Subcutaneous abdominal adipose tissue (tissue), 5 donors: ENCODE results near the gene SSBP4.

Experiments used
- H3K27ac ChIP-seq: one replicate; pipeline ENCODE4 v1.7.0; 2013; ENCODE audit warnings: low read depth, mild to moderate bottlenecking, inconsistent platforms, low read length, moderate library complexity
- H3K27me3 ChIP-seq, 5 donors: one replicate each; pipeline ENCODE4 v1.7.0; 2013; ENCODE audit warnings: low read length in 5 of 5, inconsistent platforms in 1 of 5; ENCODE audit not compliant: control insufficient read depth in 5 of 5, insufficient read depth in 4 of 5
- H3K36me3 ChIP-seq, 5 donors: one replicate each; pipeline ENCODE4 v1.7.0; 2013; ENCODE audit warnings: low read length in 5 of 5; ENCODE audit not compliant: control insufficient read depth in 5 of 5, insufficient read depth in 5 of 5
- H3K4me1 ChIP-seq, 5 donors: one replicate each; pipeline ENCODE4 v1.7.0; 2013; ENCODE audit warnings: low read length in 5 of 5, mild to moderate bottlenecking in 3 of 5, moderate library complexity in 1 of 5; ENCODE audit not compliant: control insufficient read depth in 5 of 5, insufficient read depth in 5 of 5
- H3K4me3 ChIP-seq, 5 donors: one replicate each; pipeline ENCODE4 v1.7.0; 2013; ENCODE audit warnings: low read length in 5 of 5, low read depth in 1 of 5
- H3K9ac ChIP-seq, 5 donors: one replicate each; pipeline ENCODE4 v1.7.0; 2013; ENCODE audit warnings: low read length in 5 of 5, mild to moderate bottlenecking in 4 of 5, moderate library complexity in 3 of 5
- H3K9me3 ChIP-seq, 5 donors: one replicate each; pipeline ENCODE4 v1.7.0; 2013; ENCODE audit warnings: low read length in 5 of 5; ENCODE audit not compliant: control insufficient read depth in 5 of 5
- donor health status: healthy.
- donor health status: healthy.
- donor health status: healthy.
- donor health status: healthy.
- donor health status: healthy.

SSBP4 gene

DNA sequence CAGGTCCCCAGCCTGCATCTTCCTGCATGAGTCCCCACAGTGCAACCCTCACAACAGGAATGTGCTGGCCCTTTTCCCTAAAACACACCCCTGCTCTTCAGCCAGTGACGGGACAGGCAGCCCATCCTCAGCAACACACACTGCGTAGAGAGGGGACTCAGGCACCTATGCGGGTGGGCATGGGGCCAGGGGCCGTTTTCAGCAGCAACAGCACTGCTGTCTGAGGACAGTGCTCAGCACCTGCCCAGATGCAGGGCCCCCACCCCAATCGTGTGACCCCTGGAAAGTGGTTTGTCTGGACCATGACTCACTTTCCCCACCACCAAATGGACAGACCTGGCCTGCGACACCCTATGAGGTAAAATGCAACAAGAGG is 46.8 kb downstream of the SSBP4 start:
- Histone ChIP-seq H3K36me3 (peaks cover 0 to 30% (median 17%) of the 10 kb centered on the region in 5 donors), H3K27me3 (no peaks in the 10 kb centered on the region), H3K9me3 (no peaks in the 10 kb centered on the region), H3K4me1 (peaks cover 19 to 68% (median 62%) of the 10 kb centered on the region in 5 donors), H3K27ac (peak overlapping the region; percentile 71), H3K9ac (no peak overlapping the region), H3K4me3 (no peak overlapping the region)

DNA sequence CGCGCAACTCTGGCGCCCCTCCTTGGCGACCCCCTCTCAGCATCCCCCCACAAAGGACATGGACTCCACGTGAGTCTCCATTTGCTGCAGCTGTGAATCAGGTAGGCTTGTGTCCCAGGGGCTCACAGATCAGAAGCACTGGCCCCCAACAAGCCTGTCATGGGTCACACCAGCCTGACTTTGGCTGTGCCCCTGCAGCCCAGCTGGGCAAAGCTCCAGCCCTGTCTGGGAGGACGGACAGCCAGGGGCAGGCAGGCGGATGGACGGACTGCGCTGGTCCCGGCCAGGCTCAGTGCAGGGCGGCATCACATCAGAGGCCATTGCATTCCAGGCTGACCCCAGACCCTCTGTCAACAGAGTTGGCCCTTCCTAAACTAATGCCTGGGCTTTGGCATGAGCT is 47.2 kb downstream of the SSBP4 start:
- Histone ChIP-seq H3K4me3 (no peak overlapping the region), H3K9me3 (no peaks in the 10 kb centered on the region), H3K27me3 (no peaks in the 10 kb centered on the region), H3K27ac (peak overlapping the region; percentile 71), H3K36me3 (peaks cover 0 to 30% (median 13%) of the 10 kb centered on the region in 5 donors), H3K4me1 (peaks cover 17 to 64% (median 58%) of the 10 kb centered on the region in 5 donors), H3K9ac (no peak overlapping the region)

DNA sequence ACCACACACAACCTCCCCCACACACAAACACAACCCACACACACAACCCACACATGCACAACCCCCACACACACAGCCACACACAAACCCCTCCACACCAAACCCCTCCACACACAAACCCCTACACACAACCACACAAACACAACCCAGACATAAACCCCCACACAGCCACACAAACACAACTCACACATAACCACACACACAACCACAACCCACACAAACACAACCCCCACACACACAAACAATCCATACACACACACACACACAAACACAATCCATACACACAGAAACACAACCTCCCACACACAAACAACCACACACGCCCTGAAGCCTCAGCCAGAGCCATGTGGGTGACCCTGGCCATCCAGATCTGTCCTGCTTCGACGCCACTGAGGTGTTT is 48.8 kb downstream of the SSBP4 start:
- H3K9me3 ChIP-seq, result no peaks in the 10 kb centered on the region
- H3K36me3 ChIP-seq, result peaks cover 0 to 36% (median 16%) of the 10 kb centered on the region in 5 donors
- peaks cover 14 to 58% (median 51%) of the 10 kb centered on the region in 5 donors for H3K4me1 ChIP-seq
- H3K9ac ChIP-seq, result peak overlapping the region in 1 of 5 donors; percentile 16
- no peak overlapping the region for H3K27ac ChIP-seq
- no peaks in the 10 kb centered on the region for H3K27me3 ChIP-seq
- H3K4me3 ChIP-seq, result no peak overlapping the region

DNA sequence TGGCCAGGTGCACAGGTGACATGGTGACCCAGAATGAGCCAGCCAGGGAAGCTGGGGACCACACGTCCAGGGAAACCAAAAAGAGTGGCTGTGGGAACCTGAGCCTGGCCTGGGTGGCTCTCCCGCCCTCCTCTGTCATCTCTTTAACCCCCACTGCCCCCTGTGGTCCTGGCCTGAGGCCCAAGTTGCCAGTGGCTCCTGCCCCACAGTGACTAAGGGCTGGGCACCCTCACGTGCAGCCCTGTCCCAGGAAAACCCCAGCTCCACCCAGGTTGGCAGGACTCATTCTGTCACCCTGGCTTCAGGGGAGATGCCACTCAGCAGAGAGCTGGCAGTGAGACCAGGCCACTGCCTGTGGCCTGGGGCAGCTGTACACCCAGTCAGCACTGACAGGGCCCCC is 49.3 kb downstream of the SSBP4 start:
- Histone ChIP-seq H3K36me3 (peaks cover 0 to 36% (median 16%) of the 10 kb centered on the region in 5 donors), H3K9me3 (no peaks in the 10 kb centered on the region), H3K4me3 (no peak overlapping the region), H3K27me3 (no peaks in the 10 kb centered on the region), H3K27ac (no peak overlapping the region), H3K4me1 (peaks cover 14 to 59% (median 51%) of the 10 kb centered on the region in 5 donors), H3K9ac (peak overlapping the region in 2 of 5 donors; percentile 10 to 30)

DNA sequence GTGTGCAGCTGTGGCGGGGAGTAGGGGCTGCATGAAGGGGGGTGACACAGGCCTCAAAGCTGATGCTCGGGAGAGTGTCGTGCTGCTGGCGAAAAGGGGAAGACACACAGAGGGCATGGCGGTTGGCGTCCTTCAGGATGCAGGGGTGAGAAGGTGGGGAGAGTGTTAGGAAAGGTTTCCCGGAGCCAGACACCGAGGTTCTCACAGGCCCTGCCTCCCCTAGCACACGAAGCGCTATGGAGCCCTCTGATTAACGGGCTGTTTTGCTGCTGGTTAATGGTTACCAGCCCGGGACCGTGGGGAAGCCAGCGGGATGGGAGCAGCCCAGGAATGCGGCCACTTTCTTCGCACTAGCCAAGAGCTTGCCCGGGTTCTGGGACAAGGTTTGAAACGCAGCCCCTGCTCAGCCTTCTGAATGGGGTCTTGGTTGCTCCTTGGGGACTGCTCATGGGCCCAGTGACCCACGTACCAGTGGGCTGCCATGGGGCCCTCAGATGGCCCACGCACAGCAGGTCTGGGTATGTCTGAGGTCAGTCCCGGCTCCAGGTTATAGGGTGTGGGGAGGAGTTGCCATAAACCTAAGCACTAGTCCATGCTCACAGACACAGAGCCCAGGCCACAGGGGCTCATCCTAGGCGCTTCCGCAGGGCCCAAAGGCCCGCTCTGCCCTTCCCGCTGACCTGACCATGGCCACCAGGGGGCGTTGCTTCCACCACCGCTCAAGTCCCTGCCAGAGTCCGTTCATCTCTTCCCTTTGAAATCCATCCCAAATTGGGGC is 50.1 kb downstream of the SSBP4 start:
- H3K27ac ChIP-seq, result no peak overlapping the region
- H3K27me3 ChIP-seq, result no peaks in the 10 kb centered on the region
- peaks cover 0 to 36% (median 16%) of the 10 kb centered on the region in 5 donors for H3K36me3 ChIP-seq
- H3K4me1 ChIP-seq, result peaks cover 14 to 58% (median 47%) of the 10 kb centered on the region in 5 donors
- H3K4me3 ChIP-seq, result no peak overlapping the region
- H3K9ac ChIP-seq, result peak overlapping the region in 2 of 5 donors; percentile 30 to 49
- no peaks in the 10 kb centered on the region for H3K9me3 ChIP-seq

DNA sequence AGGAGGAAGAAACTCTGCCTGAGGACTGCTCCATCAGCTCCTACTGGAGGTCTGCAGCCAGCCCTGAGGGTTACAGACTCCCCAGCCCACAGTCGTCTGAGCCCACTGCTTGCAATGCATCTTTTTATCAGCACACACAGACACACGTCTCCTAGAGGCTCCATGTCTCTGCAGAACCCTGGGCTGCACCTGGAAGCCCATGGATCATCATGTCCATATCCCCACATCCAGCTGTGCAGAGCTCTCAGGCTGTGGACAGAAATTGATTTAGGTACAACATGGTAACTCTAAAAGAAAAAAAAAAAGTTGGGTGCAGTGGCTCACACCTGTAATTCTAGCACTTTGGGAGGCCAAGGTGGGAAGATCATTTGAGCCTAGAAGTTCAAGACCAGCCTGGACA is 51.6 kb downstream of the SSBP4 start:
- peaks cover 2 to 51% (median 33%) of the 10 kb centered on the region in 5 donors for H3K4me1 ChIP-seq
- peak overlapping the region in 1 of 5 donors; percentile 49 for H3K9ac ChIP-seq
- no peaks in the 10 kb centered on the region for H3K9me3 ChIP-seq
- H3K36me3 ChIP-seq, result peaks cover 0 to 24% (median 13%) of the 10 kb centered on the region in 5 donors
- no peak overlapping the region for H3K27ac ChIP-seq
- H3K27me3 ChIP-seq, result no peaks in the 10 kb centered on the region
- no peak overlapping the region for H3K4me3 ChIP-seq

DNA sequence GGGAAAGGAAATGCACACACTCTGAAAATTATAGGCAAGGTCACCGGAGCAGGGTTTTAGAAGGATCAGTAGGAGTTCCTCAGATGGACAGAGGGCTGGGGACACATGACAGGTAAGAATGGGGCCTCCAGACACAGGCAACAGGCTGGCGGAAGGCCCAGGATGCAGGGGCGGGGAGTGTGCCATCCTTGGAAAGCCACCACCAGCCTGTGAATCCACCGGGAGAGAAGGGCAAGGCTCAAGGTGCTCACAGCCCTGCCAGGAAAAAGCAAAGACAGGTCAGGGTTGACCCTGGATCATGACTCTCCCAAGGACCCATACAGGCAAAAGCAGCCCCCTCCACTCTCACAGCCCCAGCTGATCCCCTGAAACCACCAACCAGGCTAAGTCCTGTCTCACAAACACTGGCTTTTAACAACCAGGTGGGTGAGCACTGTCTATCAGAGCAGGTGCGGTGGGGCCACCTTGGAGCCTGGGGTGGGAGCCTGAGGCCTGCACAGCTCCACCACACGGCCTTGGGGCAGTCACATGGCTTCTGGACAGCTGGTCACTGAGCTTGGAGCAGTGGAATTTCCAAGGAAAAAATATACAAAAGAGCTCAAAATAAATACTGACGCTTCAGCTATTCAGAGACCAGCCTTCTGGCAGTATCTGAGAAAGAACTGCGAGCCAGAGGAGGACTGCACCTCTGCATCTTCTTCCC is 54.0 kb downstream of the SSBP4 start:
- Histone ChIP-seq H3K27me3 (no peaks in the 10 kb centered on the region), H3K9ac (no peak overlapping the region), H3K4me1 (peaks cover 4 to 56% (median 39%) of the 10 kb centered on the region in 5 donors), H3K27ac (no peak overlapping the region), H3K4me3 (no peak overlapping the region), H3K36me3 (peaks cover 0 to 24% (median 13%) of the 10 kb centered on the region in 5 donors), H3K9me3 (no peaks in the 10 kb centered on the region)

DNA sequence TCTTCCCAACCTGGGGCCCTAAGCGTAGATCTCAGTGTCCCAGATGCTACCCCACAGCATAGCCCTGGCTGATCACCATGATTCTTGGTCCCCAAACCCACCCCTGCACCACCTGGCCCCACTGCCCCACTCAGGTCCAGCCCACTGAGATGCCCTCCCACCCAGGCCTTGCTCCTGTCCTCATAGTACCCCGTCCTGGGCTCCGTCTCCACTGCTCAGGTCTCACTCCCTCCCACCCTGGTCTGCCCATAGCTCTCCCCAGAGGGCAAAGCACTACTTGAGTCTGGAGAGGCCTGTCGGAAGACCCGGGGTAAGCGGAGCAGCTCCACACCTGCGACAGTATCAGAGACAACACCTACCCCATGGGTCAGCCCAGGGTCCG is 54.5 kb downstream of the SSBP4 start:
- Histone ChIP-seq H3K27me3 (no peaks in the 10 kb centered on the region), H3K9me3 (no peaks in the 10 kb centered on the region), H3K9ac (no peak overlapping the region), H3K4me1 (peaks cover 4 to 61% (median 45%) of the 10 kb centered on the region in 5 donors), H3K27ac (no peak overlapping the region), H3K36me3 (peaks cover 0 to 24% (median 13%) of the 10 kb centered on the region in 5 donors), H3K4me3 (no peak overlapping the region)

DNA sequence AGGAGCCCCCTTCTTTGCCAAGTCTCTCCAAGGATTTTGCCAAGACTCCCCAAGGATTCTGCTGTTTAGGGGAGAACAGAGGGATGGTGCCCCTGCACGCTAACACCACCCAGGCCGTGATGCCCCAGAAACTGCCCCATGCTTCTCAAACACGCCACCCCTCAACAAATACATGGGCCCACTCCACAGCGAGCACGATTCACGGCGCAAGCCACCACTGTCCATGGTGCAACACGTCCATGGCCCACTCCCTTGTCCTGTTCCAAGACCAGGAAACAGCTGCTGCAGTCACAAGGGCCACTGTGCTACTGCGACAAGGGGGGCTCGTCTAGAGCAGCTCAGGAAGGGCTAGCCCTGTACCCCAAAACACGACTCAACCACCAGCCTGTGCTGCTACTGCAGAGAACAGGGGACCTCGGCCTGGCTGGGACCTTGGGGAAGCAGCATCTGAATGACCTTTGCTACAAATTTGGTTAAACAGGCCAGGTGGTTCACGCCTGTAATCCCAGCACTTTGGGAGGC is 55.2 kb downstream of the SSBP4 start:
- peaks cover 7 to 65% (median 48%) of the 10 kb centered on the region in 5 donors for H3K4me1 ChIP-seq
- no peak overlapping the region for H3K27ac ChIP-seq
- no peak overlapping the region for H3K4me3 ChIP-seq
- no peak overlapping the region for H3K9ac ChIP-seq
- H3K27me3 ChIP-seq, result no peaks in the 10 kb centered on the region
- H3K36me3 ChIP-seq, result peaks cover 0 to 24% (median 9%) of the 10 kb centered on the region in 5 donors
- no peaks in the 10 kb centered on the region for H3K9me3 ChIP-seq

DNA sequence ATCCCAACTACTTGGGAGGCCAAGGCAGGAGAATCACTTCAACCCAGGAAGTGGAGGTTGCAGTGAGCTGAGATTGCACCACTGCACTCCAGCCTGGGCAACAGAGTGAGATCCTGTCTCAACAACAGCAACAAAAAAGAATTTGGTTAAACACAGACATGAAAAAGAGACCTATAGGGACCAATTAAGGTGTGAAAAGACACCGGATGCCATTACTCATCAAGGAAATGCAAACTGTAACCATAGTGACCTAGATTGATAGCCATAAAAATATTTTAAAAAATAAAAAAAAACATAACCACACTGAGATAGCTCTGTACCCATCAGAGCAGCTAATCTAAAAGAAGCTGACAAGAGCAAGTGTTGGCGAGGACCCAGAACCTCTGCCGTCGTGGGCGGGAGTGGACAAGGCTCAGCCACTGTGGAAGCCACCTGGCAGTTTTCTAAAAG is 55.8 kb downstream of the SSBP4 start:
- peaks cover 10 to 65% (median 48%) of the 10 kb centered on the region in 5 donors for H3K4me1 ChIP-seq
- H3K4me3 ChIP-seq, result no peak overlapping the region
- no peak overlapping the region for H3K9ac ChIP-seq
- H3K27me3 ChIP-seq, result no peaks in the 10 kb centered on the region
- H3K36me3 ChIP-seq, result peaks cover 0 to 24% (median 9%) of the 10 kb centered on the region in 5 donors
- no peaks in the 10 kb centered on the region for H3K9me3 ChIP-seq
- no peak overlapping the region for H3K27ac ChIP-seq
